Panc1 (cell line): ENCODE results near the gene LYPD6B. TPM values are rescaled to one million over a fixed set of nuclear protein-coding genes. Genes with fewer than 3 reads are reported as not detected.

ENCODE experiments used
- ATAC-seq: fragments of 200-7000 bp; cut with Tn5 transposase; 2 replicates; pipeline ENCODE4 v1.9.1; 2020; ENCODE audit warnings: mild to moderate bottlenecking, moderate library complexity
- BruUV-seq: library from RNA; stranded (reverse); fragments of 400-500 nt; replicated peaks from 2 replicates; lab custom pipeline; 2021; lab: Mats Ljungman, UMichigan
- CTCF ChIA-PET: fragments of 300-600 bp; sonication (Branson Sonifier 250); formaldehyde crosslinking; loops from one replicate; lab custom pipeline; 2022; ENCODE audit warnings: antibody characterized with exemption; lab: Charles Lee
- POLR2A ChIA-PET: fragments of 300-600 bp; sonication (Branson Sonifier 250); formaldehyde crosslinking; loops from one replicate; lab custom pipeline; 2022; ENCODE audit warnings: antibody characterized with exemption; lab: Charles Lee
- DNase-seq: peaks from one replicate; pipeline ENCODE4 v3.0.0-alpha.2; 2010; ENCODE audit warnings: low read depth, low spot score
- H3K27ac ChIP-seq: 2 replicates; pipeline ENCODE4 v1.5.1; 2011; ENCODE audit warnings: mild to moderate bottlenecking, low read length, inconsistent platforms
- H3K27me3 ChIP-seq: fragments of 200-500 bp; sonication (Bioruptor generic); 2 replicates; pipeline ENCODE4 v1.6.0; 2014; ENCODE audit warnings: low read length, inconsistent platforms; ENCODE audit not compliant: control insufficient read depth, insufficient read depth
- H3K36me3 ChIP-seq: fragments of 200-500 bp; sonication (Bioruptor generic); 2 replicates; pipeline ENCODE4 v1.5.1; 2014; ENCODE audit warnings: inconsistent platforms, mild to moderate bottlenecking, low read length, moderate library complexity; ENCODE audit not compliant: control insufficient read depth, insufficient read depth
- H3K4me1 ChIP-seq: 2 replicates; pipeline ENCODE4 v1.5.1; 2011; ENCODE audit warnings: inconsistent platforms, mild to moderate bottlenecking, low read length, moderate library complexity; ENCODE audit not compliant: control insufficient read depth, insufficient read depth
- H3K4me3 ChIP-seq, 2 experiments: 2 replicates each; pipeline ENCODE4 v1.5.1; 2011 to 2012; ENCODE audit warnings: low read depth in 2 of 2, low read length in 2 of 2, mild to moderate bottlenecking in 2 of 2, inconsistent platforms in 1 of 2, moderate library complexity in 1 of 2
- H3K9me3 ChIP-seq: fragments of 200-500 bp; sonication (Bioruptor generic); 2 replicates; pipeline ENCODE4 v1.5.1; 2014; ENCODE audit warnings: low read depth, mild to moderate bottlenecking, inconsistent platforms, low read length, moderate library complexity; ENCODE audit not compliant: control insufficient read depth, insufficient read depth
- CTCF ChIP-seq: fragments of 450-650 bp; IDR thresholded peaks from 2 replicates; pipeline ENCODE4 v1.5.1; 2017; ENCODE audit warnings: mild to moderate bottlenecking
- POLR2AphosphoS5 ChIP-seq: IDR thresholded peaks from 2 replicates; pipeline ENCODE4 v1.6.1; 2012; ENCODE audit warnings: mild to moderate bottlenecking, low read depth, low read length, moderate library complexity
- REST ChIP-seq, 2 experiments: IDR thresholded peaks; 2 replicates each; pipeline ENCODE4 v1.6.1; 2011 to 2012; ENCODE audit warnings: low read depth in 2 of 2, control low read depth in 1 of 2, low read length in 1 of 2, mild to moderate bottlenecking in 1 of 2, moderate library complexity in 1 of 2; ENCODE audit not compliant: insufficient read depth in 1 of 2
- SIN3A ChIP-seq: IDR thresholded peaks from 2 replicates; pipeline ENCODE4 v1.6.1; 2012; ENCODE audit warnings: low read depth, mild to moderate bottlenecking, low read length, moderate library complexity, borderline replicate concordance; ENCODE audit not compliant: insufficient read depth
- TCF7L2 ChIP-seq: IDR thresholded peaks from 2 replicates; pipeline ENCODE4 v1.6.1; 2011; ENCODE audit warnings: mild to moderate bottlenecking, low read depth, low read length, inconsistent platforms
- in situ Hi-C: cut with HindIII; loops from 2 replicates; pipeline ENCODE4 v1.10.0; 2016; ENCODE audit warnings: low sequenced_read_pairs, low pct_unique_long_range_greater_than_20kb
- intact Hi-C: fragments of 100-400 bp; cut with micrococcal nuclease; formaldehyde crosslinking; loops from one replicate; pipeline ENCODE4 v1.10.0; 2022; ENCODE audit not compliant: unreplicated experiment
- total RNA-seq: library from RNA; stranded (reverse); gene quantifications from one replicate; pipeline ENCODE4 v1.2.1, GENCODE V29; 2021; ENCODE audit not compliant: unreplicated experiment

Gene LYPD6B
- total RNA-seq, 1 experiment from 2014 or later: 2.2 TPM

DNA sequence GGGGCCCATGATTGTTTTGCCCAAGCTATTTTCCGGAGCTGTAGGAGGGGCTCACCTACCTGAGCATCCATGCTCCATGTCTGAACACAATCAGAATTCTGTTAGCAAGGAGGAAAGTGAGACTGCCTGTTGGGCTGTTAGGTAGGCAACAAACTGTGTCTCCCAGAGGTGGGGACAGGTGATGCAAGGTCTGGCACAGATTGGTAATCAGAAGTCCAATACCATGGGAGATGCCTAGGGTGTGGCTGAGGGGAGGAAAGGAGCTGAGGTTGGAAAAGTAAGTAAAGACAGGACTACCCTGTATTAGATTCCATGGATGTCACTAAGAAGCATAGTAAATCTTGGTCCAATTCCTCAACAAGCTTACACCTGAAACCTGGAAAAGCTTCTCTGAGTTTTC lies 3.0 kb downstream of the LYPD6B start:
- no peaks in the 10 kb centered on the region for H3K36me3 ChIP-seq
- ChIA-PET CTCF (no interaction called here), POLR2A (no interaction called here)
- no peaks in the 10 kb centered on the region for H3K9me3 ChIP-seq
- ATAC-seq (no peak), DNase-seq (no peak)
- no peak overlapping the region for H3K27ac ChIP-seq
- intact Hi-C loops (no loop called here), in situ Hi-C loops (no loop called here)
- BruUV-seq: no TSS peak
- peaks cover 14% of the 10 kb centered on the region for H3K27me3 ChIP-seq
- no peaks in the 10 kb centered on the region for H3K4me1 ChIP-seq
- TF ChIP-seq CTCF (no peak), SIN3A (no peak), POLR2AphosphoS5 (no peak), TCF7L2 (no peak), REST (IDR thresholded peaks at IDR 0.05; ENCODE audit: insufficient read depth in 1 of 2, low read depth in 2 of 2, low read length in 1 of 2) (no peak)
- no peak overlapping the region for H3K4me3 ChIP-seq

DNA sequence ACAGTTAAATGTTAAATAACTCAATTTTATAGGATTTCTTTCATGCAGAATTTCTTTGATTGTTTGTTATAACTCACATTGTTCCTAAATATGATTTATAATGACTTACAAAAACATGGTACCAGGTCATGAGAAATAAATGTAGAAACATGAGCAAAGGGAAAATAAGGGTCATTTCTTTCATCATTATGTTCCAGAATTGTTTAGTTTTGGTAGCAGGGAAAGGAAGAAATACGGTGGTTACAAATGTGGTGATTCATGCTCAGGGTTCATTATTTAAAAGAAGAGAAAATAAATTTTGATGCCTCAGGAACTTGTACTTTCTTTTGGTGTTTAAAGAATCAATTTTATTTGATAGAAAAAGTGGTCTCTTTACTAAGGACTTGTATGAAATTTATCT lies 4.4 kb downstream of the LYPD6B start:
- Histone ChIP-seq H3K27ac (no peak overlapping the region), H3K36me3 (no peaks in the 10 kb centered on the region), H3K4me1 (no peaks in the 10 kb centered on the region), H3K27me3 (peaks cover 9% of the 10 kb centered on the region), H3K9me3 (no peaks in the 10 kb centered on the region), H3K4me3 (no peak overlapping the region)
- ChIA-PET CTCF (no interaction called here), POLR2A (no interaction called here)
- intact Hi-C loops: no loop called here
- TF ChIP-seq REST (IDR thresholded peaks at IDR 0.05; ENCODE audit: insufficient read depth in 1 of 2, low read depth in 2 of 2, low read length in 1 of 2) (no peak), CTCF (no peak), SIN3A (no peak), TCF7L2 (no peak), POLR2AphosphoS5 (no peak)
- BruUV-seq: no TSS peak
- DNase-seq: no peak
- in situ Hi-C loops: no loop called here
- no peak for ATAC-seq
